Measurements from ENCODE around the gene HERC6.
"Not testable (repeated sequence)": the region's sequence is repeated elsewhere in the genome, so short reads cannot be mapped to it uniquely, and the experiment has no call there.

HERC6 gene

DNA sequence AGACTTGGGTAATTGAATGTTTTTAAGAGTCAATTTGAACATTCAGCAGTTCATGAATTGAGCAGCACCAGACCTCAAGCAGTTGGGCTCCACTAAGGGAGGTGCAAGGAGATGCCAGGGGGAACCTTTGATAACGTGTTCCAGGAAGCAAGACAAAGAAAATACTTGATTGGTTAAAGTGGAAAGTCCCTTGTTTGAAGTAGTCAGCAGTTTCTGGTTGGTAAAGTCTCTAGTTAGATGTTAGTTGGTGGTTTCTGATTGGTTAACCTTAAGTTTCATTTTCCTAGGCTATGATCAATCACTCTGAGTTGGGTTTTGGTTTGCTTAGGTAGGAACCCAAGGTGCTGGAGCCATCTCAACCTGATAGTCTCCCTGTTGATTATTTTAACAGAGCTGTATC is 4.0 kb downstream of the HERC6 start:
- no peak for DNase-seq

DNA sequence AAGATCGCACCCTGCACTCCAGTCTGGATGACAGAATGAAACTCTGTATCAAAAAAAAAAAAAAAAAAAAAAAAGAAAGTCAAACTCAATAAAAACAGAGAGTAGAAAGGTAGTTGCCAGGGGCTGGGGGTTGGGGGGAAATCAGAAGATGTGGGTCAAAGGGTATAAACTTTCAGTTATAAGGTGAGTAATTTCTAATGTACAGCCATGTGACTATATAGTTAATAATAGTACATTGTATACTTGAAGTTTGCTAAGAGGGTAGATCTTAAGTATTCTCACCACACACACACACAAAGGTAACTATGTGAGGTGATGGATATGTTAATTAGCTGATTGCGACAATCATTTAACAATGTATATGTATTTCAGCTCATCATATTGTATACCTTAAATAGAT is 11.5 kb downstream of the HERC6 start:
- no peak for DNase-seq

DNA sequence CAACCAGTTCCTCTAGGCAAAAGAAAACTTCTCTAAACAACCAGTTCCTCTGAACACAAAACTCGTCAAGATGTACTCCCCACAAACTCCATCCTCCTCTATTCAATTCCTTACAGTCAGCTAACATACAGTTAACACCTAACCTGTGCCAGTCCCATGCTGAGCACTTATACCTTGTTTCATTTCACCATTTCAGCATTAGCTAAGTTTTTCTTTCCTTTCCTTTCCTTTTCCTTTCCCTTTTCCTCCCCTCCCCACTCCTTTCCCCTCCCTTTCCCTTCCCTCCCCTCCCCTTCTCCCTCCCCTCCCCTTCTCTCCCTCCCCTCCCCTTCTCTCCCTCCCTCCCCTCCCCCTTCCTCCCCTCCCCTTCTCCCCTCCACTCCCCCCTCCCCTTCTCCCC is 13.1 kb downstream of the HERC6 start:
- no peak for DNase-seq

DNA sequence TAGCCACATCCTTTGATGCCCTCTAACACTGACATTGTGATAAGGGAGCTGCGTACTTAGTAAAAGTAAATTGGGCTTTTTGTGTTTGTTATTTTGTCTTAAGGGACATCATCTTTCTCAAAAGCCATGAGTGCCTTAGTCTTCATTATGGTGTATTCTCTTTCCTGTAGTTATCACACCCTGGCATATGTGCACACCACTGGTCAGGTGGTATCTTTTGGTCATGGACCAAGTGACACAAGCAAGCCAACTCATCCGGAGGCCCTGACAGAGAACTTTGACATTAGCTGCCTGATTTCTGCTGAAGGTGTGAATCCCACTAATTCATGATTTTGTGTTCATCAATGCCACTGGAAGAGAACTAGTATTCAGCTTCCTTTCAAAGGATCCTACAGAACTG is 18.0 kb downstream of the HERC6 start:
- no peak for DNase-seq

DNA sequence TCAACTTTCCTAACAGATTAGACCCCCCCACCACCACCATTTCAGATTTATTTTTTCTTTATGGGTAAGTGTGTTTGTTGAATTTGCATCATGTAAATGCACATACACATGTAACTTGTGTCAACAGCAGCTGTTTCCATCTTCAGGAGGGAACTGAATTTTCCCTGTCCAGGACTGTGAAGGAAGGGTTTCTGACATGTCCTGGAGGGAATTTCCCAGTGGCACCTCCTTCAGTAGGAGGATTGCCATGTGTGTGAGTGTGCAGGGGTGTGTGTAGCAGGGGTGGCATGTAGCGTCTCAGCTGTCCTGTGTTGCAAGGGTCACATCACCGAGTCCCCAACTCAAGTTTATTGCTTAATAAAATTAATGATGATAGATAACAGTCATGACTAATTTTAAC is 19.7 kb downstream of the HERC6 start:
- no peak for DNase-seq

DNA sequence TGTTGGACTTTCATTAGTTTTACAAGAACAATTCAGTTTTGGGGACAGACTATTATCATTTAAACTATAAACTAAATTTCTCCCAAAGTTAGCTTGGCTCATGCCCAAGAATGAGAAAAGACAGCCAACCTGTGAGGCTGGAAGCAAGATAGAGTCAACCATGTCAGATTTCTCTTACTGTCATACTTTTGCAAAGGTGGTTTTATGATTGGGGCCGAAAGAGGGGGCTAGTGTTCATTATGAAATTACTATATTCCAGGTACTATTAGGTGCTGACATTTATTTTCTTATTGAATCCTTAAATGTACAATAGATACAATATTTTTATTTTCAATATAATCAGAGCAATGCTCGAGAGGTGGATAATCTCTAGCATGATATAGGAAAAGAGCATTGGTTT is 30.6 kb downstream of the HERC6 start:
- DNase-seq, result no peak

DNA sequence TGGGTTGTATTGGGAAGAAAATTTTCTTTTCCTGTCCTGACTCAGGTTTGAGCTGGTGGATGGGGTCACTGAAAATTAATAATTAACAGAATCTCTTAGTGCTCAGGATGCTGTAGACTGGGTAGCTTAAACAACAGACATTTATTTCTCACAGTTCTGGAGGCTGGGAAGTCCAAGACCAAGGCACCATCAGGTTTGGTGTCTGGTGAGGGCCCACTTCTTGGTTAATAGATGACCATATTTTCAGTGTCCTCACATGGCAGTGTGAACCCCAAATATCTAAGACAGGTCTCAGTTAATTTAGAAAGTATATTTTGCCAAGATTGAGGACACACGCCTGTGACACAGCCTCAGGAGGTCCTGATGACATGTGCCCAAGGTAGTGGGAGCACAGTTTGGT is 31.1 kb downstream of the HERC6 start:
- DNase-seq, result no peak

DNA sequence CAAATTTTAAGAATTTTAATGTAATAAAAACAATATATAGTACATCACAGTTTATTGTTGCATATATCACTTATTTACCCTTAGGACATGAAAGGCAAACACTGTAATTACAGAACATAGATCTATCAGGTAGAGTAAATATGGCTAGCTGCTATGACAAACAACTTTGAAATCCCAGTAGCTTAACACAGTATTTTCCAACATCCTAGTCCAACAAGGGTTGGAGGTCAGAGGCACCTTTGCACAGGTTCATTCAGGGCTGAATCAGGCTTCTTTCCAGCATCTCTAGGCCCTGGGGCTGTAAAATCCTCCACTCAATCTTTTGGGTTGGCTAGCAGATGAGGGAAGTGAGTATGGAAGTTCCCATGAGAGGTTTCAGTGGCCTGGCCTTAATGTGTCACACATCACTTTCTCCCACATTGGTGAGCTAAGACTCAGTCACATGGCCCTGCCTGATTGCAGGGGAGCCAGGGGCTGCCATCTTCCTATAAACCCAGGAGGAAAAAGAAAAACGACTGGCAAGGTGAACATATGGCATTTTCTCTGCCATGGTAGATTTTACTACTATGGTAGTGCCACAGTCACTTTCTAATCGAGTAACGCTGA is 32.9 kb downstream of the HERC6 start:
- no peak for DNase-seq

DNA sequence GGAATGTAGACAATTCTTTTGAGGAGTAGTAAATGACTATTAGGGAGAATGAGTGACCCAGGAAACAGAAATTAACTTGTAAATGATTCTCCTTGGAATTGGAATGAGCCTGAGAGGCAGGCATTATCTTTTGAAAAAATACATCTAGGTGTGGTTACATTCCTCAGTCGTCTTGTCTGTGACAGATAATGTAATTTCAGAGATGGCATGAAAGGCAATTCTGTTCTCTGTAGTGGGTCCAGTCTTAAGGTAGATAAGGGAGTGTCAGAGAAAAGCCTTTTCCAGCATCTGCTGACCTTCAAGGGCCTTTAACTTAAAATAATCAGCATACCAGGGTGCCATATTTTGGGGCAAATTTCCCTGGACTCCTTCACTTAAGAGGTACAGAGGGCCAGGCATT is 35.1 kb downstream of the HERC6 start:
- no peak for DNase-seq

DNA sequence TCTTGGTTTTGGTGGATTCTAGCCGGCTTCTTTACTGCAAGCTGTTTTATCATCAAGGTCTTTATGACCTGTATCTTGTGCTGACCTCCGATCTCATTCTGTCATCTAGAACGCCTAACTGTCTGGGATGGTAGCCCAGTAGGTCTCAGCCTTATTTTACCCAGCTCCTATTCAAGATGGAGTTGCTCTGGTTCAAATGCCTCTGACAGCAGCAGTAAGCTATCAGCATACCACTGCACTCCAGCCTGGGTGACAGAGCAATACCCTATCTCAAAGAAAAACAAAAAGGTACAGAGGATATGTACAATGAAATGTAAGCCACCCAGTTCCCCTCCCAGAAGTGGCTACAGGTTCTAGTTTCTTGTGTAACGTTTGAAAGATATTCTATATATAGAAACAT is 36.1 kb downstream of the HERC6 start:
- no peak for DNase-seq

DNA sequence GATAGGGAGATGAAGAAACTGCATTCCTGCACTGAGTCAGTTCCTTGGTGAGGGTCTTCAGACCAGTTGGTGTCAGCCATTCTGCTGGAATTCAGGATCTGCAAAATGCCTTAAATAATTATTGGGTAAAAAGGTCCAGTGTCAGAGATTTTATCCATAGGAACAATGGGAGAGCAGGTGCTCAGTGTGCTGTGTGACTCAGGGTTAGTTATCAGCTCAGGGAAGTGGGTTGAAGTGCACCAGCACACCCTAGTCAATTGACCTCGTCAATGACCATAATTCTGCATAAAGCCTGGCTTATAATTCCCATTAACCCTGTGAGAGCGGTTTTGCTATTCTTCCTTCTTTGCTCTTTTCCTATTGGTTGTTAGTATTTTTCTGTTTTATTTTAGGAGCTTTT is 37.3 kb downstream of the HERC6 start:
- DNase-seq, result no peak

DNA sequence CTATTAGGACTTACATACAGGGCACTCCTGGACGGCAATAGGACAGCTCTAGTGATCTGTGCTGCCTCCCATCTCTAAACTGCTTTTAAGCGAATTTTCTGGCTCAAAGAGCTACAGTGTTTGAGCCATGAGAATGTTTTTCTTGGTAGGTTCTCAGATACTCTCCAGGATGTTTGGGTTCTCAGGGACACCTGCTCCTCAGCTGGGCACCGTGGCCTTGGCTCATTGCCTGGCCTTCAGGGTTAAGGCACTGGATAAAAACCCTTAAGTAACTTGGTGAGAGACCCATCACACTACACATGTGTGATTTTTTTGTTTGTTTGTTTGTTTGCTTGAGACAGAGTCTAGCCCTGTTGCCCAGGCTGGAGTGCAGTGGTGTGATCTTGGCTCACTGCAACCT is 39.8 kb downstream of the HERC6 start:
- DNase-seq, result no peak

DNA sequence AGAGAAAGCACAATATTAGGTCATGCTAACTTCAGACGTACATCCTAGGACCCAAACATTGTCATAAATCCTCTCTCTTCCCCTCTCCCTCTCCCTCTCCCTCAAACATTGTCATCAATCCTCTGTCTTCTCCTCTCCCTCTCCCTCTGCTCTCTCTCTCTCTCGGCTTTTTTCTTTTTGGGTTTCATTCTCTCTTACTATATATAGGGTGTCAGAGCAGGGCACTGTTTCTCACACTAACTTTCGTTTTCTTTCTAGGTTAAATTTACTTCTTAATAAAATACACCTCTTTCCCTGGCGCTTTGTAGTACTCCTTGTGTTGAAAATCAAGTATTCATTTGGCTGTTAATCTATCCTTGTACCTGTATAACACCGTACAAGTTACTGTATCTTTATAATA is 41.2 kb downstream of the HERC6 start:
- no peak for DNase-seq

DNA sequence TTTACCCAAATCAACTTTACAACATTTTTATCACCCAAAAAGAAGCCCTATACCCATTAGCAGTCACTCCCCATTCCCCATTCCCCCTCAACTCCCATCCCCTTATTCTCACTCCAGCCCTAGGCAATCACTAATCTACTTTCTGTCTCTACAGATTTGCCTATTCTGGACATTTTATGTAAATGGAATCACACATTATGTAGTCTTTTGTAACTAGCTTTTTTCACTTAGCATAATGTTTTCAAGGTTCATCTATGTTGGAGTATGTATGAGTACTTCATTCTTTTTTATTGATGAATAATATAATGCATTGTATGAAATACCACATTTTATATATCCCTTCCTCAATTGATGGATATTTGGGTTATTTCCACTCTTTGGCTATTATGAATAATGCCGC is 42.2 kb downstream of the HERC6 start:
- DNase-seq, result no peak

DNA sequence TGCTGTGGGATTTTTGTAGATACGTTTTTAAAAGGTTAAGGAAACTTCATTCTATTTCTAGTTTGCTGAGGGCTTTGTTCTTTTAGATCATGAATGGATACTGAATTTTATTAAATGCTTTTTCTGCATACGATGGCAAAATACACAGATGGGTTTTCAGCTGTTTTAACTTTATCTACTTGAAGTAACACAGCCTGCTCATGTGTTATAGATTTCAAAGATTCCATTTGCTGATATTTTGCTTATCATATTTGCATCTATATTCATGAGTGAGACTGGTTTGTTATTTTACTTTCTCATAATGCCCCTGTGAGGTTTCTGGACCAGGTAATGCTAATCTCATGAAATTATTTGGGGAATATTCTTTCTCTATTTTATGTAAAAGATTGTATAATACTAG is 43.8 kb downstream of the HERC6 start:
- DNase-seq, result no peak

DNA sequence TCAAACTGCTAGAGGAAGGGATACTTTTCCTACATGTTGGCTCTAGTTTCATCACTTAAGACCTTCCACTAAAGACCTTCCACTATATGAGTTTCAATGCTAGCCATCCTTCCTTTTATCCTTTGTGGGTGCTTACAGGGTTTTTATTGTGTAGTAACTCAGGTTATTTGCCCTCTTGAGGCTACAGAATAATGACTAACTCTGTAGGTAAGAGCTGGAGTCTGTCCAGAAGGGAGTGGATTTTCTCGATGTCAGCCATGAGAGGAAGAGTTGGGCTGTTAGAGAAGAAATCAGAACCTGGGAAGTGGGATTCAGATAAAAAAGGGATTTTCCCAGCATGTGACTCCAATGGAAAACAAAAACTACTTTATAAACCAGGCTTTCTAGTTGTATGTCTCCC is 50.7 kb downstream of the HERC6 start:
- no peak for DNase-seq

DNA sequence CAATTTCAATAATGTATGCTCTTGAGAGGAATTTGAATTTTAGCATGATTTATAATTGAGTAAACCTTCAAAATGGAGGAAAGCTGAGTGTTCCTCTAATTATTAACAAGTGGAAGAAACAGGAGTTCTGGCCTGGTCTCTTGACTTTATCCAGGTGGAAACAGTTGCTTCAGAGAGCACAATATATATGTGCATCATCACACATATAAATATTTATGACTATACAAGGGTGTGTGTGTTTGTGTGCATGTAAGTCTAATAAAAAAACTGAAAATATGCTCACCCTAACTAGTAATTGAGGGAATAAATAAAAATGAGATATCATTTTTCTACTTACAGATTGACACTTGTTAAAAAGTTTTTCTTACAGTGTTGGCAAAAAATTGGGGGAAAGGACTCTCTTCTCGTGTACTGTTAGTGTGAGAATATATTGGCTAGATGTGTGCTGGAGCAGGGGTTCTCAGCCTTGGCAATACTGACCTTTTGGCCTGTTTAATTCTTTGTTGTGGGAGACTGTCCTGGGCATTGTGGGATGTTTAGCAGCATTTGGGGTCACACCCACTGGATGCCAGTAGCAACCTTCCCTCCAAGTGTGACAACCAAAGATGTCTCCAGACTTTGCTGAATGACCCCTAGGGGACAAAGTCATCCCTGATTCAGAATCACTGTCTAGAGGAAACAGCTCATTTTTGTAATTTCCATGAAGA is 57.5 kb downstream of the HERC6 start:
- DNase-seq, result no peak

DNA sequence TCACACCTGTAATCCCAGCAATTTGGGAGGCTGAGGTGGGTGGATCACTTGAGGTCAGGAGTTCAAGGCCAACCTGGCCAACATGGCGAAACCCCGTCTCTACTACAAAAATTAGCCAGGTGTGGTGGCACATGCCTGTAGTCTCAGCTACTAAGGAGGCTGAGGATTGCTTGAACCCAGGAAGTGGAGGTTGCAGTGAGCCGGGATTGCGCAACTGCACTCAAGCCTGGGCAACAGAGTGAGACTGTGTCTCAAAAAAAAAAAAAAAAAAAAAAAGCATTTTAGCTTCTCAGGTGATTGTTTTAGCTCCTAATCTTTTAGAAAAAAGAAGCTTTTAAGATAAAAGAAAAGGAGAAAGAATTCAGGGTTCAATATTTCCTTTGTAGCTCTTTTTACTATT is 59.2 kb downstream of the HERC6 start:
- not testable (repeated sequence) for DNase-seq

DNA sequence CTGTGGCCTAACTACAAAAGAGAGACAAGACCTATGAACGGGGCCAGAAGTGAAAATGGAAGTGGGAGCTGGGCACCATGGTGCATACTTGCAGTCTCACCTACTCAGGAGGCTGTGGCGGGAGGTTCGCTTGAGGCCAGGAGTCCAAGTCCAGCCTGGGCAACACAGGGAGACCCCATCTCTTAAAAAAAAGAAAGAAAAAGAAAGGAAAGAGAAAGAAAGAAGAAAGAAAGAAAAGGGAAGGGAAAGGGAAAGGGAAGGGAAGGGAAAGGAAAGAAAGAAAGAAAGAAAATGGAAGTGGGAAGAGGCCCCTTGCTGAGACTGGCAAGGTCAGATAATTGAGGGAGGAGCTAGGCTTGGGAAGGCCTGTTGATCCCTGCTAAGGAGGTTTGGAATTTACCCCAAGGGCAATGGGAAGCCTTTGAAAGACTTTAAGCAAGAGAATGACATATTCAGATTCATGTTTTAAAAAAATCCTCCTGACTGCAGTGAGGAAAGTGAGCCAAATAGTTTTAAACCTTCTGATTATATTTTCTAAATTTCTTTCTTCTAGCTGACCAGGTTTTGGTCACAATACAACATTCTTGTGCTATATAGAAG is 60.6 kb downstream of the HERC6 start:
- no peak for DNase-seq

DNA sequence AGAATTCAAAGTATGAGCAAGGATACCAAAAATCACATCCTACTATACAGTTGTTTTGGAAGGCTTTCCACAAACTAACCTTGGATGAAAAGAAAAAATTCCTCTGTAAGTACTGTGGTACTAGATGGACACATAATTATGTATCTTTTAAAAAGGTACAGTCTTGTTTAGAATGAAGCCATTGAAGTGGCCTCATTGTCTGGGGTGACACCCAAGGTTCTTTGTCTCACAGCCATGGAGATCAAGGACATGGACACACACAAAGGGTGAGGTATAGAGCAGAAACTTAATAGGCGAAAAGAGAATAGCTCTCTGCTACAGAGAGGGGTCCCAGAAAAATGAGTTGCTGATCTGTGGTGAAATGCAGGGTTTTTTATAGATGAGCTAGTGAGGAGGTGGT is 61.5 kb downstream of the HERC6 start:
- DNase-seq, result no peak

DNA sequence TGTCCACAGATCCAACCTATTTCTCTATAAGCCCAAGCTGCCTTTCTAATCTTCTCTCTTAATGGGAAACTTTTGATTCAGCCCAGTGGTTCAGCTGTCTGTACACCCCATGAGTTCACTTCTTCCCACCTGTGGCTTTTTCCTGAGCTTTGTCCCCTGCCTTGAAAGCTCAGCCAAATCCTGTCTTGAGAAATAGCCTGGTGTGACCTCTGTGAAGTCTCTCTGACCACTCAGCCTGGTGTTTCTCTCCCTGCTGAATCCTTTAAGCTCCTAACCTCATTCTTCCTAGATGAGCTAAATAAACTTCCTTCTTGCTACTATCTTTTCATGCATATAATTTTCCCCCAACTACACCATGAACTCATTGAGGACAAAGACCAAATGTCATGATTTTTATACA is 63.0 kb downstream of the HERC6 start:
- no peak for DNase-seq

DNA sequence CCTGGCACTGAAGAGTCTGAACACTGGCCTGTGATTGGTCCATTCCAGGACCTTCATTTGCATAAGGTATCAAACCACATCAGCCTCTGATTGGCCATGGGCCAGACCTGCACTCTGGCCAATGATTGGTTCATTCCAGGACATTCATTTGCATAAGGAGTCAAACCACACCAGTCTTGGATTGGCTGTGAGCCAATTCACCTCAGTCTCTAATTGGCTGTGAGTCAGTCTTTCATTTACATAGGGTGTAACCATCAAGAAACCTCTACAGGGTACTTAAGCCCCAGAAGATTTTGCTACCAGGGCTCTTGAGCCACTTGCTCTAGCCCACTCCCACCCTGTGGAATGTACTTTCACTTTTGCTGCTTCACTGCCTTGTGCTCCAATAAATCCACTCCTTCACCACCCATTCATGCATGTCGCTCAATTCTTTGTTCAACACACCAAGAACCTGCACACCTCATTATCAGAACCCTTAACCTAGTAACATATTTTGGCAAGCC is 64.1 kb downstream of the HERC6 start:
- peak in 2 of 58 donors; percentile 5 to 46 for DNase-seq

DNA sequence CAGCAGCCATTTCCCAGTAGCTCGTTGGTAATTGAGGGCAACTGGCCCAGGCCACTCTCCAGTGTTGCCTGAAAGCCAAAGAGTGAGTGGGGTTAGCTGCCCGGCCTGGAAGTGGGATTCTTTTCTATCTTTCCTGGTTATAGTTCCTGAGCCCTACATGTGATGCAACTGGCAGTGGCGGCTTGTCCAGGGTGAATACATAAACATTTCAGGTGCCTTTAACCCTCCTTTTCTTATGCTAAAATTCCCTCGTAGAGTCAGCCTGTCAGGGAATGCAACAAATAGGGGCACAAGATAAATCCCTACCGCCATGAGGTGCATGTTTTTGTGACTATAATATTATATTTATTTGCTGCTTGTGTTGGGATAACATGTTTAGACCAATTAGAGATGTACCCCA is 64.8 kb downstream of the HERC6 start:
- DNase-seq, result no peak

Measured in anterior cingulate cortex (tissue), 58 donors.